Measurements from ENCODE around the gene UCK1.

The UCK1 gene

GRCh38 chr9:131476777-131477345 is 54.2 kb downstream of the UCK1 start:
- H3K27me3 ChIP-seq (ENCODE audit: insufficient read depth, poor library complexity, severe bottlenecking): no peaks in the 10 kb centered on the region
- no peak overlapping the region for H3K27ac ChIP-seq (replicated peaks)
- DNase-seq (ENCODE audit: low read depth in 1 of 2, low spot score in 1 of 2): no peak
- no peak overlapping the region for H3K4me3 ChIP-seq (replicated peaks; ENCODE audit: insufficient read depth, low read length)
- TF ChIP-seq GABPA (IDR thresholded peaks at IDR 0.05; ENCODE audit: low read depth) (no peak), CTCF (IDR thresholded peaks at IDR 0.05; ENCODE audit: insufficient read depth, low read length) (no peak), POLR2AphosphoS5 (IDR thresholded peaks at IDR 0.05; ENCODE audit: low read depth) (no peak), REST (IDR thresholded peaks at IDR 0.05; ENCODE audit: insufficient replicate concordance, low read depth) (no peak), SPI1 (IDR thresholded peaks at IDR 0.05; ENCODE audit: borderline replicate concordance, low read depth) (no peak)

- Histone ChIP-seq H3K4me3 (replicated peaks; ENCODE audit: insufficient read depth, low read length) (no peak overlapping the region), H3K27ac (replicated peaks) (no peak overlapping the region), H3K27me3 (ENCODE audit: insufficient read depth, poor library complexity, severe bottlenecking) (no peaks in the 10 kb centered on the region)
- no peak for DNase-seq (ENCODE audit: low read depth in 1 of 2, low spot score in 1 of 2)
- TF ChIP-seq CTCF (IDR thresholded peaks at IDR 0.05; ENCODE audit: insufficient read depth, low read length) (no peak), GABPA (IDR thresholded peaks at IDR 0.05; ENCODE audit: low read depth) (no peak), REST (IDR thresholded peaks at IDR 0.05; ENCODE audit: insufficient replicate concordance, low read depth) (no peak), SPI1 (IDR thresholded peaks at IDR 0.05; ENCODE audit: borderline replicate concordance, low read depth) (no peak), POLR2AphosphoS5 (IDR thresholded peaks at IDR 0.05; ENCODE audit: low read depth) (no peak)
Observed at GRCh38 chr9:131475956-131476776, 54.9 kb downstream of the UCK1 start.

- Histone ChIP-seq H3K4me3 (replicated peaks; ENCODE audit: insufficient read depth, low read length) (no peak overlapping the region), H3K27ac (replicated peaks) (no peak overlapping the region), H3K27me3 (ENCODE audit: insufficient read depth, poor library complexity, severe bottlenecking) (no peaks in the 10 kb centered on the region)
- TF ChIP-seq POLR2AphosphoS5 (IDR thresholded peaks at IDR 0.05; ENCODE audit: low read depth): no peak
- TF ChIP-seq SPI1 (IDR thresholded peaks at IDR 0.05; ENCODE audit: borderline replicate concordance, low read depth): no peak
- TF ChIP-seq CTCF (IDR thresholded peaks at IDR 0.05; ENCODE audit: insufficient read depth, low read length): no peak
- TF ChIP-seq REST (IDR thresholded peaks at IDR 0.05; ENCODE audit: insufficient replicate concordance, low read depth): no peak
- TF ChIP-seq GABPA (IDR thresholded peaks at IDR 0.05; ENCODE audit: low read depth): no peak
- no peak for DNase-seq (ENCODE audit: low read depth in 1 of 2, low spot score in 1 of 2)
Observed at GRCh38 chr9:131475111-131475955, 55.7 kb downstream of the UCK1 start.
